Activated naive CD4-positive, alpha-beta T cell treated with anti-CD3 and anti-CD28 coated beads, Interleukin-2, amount 50 U/mL, for 24 hours (primary cell): ENCODE results near the gene SAMD4B.
"Not testable (repeated sequence)": the region's sequence is repeated elsewhere in the genome, so short reads cannot be mapped to it uniquely, and the experiment has no call there.

Source experiments
- H3K27ac Mint-ChIP-seq: one replicate; pipeline ENCODE4 v1.8.0; 2021; ENCODE audit warnings: mild to moderate bottlenecking, mixed read lengths
- H3K27me3 Mint-ChIP-seq: one replicate; pipeline ENCODE4 v1.8.0; 2021; ENCODE audit warnings: mixed read lengths
- H3K36me3 Mint-ChIP-seq: one replicate; pipeline ENCODE4 v1.8.0; 2021; ENCODE audit warnings: mixed read lengths
- H3K4me1 Mint-ChIP-seq: one replicate; pipeline ENCODE4 v1.8.0; 2021; ENCODE audit warnings: mixed read lengths
- H3K4me3 Mint-ChIP-seq: one replicate; pipeline ENCODE4 v1.8.0; 2021; ENCODE audit warnings: mild to moderate bottlenecking, mixed read lengths
- H3K9me3 Mint-ChIP-seq: one replicate; pipeline ENCODE4 v1.8.0; 2021; ENCODE audit warnings: mixed read lengths

Gene SAMD4B

DNA sequence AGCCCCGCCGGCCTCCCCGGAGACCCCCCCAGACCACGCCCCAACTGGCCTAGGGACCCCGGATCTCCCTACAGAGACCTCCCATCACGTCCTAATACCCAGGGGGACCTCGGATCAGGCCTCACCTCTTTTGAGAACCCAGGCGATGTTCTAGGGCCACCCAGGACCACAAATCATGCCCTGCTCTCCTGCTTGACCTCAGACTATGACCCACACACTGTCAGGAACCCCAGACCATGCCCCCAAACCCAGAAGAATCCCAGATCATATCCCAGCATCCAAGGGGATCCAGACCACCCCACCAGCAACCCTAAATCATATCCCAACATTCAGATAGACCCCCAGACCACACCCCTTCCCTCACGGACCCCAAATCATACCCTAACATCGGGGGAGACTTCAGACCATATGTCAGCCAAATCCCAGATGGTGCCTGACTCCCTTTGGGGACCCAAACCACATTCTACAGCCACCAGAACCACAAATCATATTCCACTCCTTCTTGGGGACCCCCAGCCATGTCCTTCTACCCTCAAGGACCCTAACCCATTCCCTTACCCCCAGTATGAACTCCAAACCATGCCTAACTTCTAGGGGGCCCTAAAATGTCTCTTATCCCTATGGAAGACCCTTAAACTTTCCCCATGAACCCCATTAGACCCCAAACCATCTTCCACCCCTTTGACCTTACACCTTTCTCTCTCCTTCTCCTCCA lies 20.9 kb upstream of the SAMD4B start:
- H3K27me3 Mint-ChIP-seq: no peaks in the 10 kb centered on the region
- peak overlapping the region; percentile 80 for H3K4me3 Mint-ChIP-seq
- H3K36me3 Mint-ChIP-seq: no peaks in the 10 kb centered on the region
- no peaks in the 10 kb centered on the region for H3K9me3 Mint-ChIP-seq
- H3K27ac Mint-ChIP-seq: peak overlapping the region; percentile 89
- peaks cover 20% of the 10 kb centered on the region for H3K4me1 Mint-ChIP-seq

DNA sequence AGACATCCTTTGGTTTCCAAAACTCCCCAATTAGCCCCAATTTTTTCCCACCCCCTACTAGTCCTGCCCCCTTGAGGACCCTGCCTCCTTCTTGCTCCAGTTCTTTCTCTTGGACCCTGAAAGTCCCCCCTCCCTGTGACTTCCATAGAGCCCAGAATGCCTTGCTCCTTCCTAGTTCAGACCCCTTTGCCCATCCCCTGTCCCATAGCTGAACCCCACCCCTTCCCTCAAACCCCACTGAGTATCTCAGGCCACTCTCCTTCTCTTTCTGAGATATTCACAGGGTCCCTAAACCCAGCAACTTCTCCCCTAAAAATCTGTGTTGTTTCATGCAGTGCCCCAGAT lies 20.4 kb upstream of the SAMD4B start:
- H3K36me3 Mint-ChIP-seq: no peaks in the 10 kb centered on the region
- no peaks in the 10 kb centered on the region for H3K9me3 Mint-ChIP-seq
- peak overlapping the region; percentile 89 for H3K27ac Mint-ChIP-seq
- peaks cover 22% of the 10 kb centered on the region for H3K4me1 Mint-ChIP-seq
- H3K27me3 Mint-ChIP-seq: no peaks in the 10 kb centered on the region
- H3K4me3 Mint-ChIP-seq: peak overlapping the region; percentile 80

DNA sequence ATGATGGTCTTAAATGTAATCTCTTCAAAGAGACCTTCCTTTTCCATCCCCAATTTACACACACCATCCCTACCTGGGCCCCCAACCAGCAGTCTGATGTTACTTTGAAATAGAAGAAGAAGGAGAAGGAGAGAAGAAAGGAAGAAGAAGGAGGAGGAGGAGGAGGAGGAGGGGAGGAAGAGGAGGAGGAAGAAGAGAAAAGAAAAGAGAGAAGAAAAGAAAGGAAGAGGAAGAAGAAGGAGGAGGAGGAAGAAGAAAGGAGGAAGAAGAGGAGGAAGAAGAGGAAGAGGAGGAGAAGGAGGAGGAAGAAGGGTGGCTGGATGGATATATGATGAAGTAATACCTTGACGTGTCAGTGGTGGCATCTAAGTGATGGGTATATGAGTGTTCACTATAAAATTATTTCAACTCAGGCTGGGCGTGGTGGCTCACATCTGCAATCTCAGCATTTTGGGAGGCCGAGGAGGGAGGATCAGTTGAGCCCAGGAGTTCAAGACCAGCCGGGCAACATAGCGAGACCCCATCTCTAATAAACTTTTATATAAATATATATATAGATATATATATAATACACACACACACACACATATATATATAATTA lies 17.9 kb upstream of the SAMD4B start:
- H3K9me3 Mint-ChIP-seq: no peaks in the 10 kb centered on the region
- peak overlapping the region; percentile 15 for H3K27ac Mint-ChIP-seq
- H3K4me3 Mint-ChIP-seq: no peak overlapping the region
- no peaks in the 10 kb centered on the region for H3K27me3 Mint-ChIP-seq
- H3K36me3 Mint-ChIP-seq: peaks cover 2% of the 10 kb centered on the region
- peaks cover 35% of the 10 kb centered on the region for H3K4me1 Mint-ChIP-seq

DNA sequence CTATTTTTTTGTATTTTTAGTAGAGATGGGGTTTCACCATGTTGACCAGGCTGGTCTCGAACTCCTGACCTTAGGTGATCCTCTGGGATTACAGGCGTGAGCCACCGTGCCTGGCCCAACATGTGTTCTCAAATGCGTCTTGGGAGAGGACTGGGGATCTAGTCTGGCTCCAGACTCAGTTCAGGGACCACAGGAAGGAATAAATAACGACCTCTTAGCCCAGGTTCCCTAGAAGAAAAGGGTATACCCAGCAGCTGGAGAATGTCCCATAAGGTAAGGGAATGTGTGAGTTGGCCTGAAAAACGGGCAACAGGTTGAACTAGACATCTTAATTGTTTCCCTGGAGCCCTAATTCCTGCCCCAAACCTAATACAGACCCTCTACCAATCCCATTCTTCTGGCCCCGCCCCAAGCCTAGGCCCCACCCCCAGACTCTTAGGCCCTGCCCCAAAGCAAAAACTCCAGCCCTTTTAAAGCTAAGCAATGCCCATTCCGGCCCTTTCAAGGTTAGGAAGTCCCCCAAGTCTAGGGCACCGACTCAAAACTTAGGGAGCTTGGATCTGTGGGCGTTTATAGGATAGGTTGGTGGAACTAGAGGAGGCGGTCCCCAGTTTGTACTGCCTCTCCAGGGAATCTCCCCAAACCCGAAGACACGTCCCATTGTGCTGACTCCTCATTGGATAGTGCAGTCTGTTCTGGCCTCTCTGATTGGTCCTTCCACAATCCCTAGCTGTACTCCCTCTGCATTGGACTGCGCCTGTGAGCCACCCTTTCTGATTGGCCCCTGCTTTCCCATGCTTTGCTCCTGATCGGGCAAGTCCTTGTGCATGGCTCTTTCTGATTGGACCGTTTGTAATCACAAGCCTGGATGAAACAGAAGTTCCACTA lies 16.2 kb upstream of the SAMD4B start:
- H3K4me1 Mint-ChIP-seq: peaks cover 45% of the 10 kb centered on the region
- peak overlapping the region; percentile 59 for H3K27ac Mint-ChIP-seq
- H3K27me3 Mint-ChIP-seq: no peaks in the 10 kb centered on the region
- no peak overlapping the region for H3K4me3 Mint-ChIP-seq
- peaks cover 2% of the 10 kb centered on the region for H3K36me3 Mint-ChIP-seq
- no peaks in the 10 kb centered on the region for H3K9me3 Mint-ChIP-seq

DNA sequence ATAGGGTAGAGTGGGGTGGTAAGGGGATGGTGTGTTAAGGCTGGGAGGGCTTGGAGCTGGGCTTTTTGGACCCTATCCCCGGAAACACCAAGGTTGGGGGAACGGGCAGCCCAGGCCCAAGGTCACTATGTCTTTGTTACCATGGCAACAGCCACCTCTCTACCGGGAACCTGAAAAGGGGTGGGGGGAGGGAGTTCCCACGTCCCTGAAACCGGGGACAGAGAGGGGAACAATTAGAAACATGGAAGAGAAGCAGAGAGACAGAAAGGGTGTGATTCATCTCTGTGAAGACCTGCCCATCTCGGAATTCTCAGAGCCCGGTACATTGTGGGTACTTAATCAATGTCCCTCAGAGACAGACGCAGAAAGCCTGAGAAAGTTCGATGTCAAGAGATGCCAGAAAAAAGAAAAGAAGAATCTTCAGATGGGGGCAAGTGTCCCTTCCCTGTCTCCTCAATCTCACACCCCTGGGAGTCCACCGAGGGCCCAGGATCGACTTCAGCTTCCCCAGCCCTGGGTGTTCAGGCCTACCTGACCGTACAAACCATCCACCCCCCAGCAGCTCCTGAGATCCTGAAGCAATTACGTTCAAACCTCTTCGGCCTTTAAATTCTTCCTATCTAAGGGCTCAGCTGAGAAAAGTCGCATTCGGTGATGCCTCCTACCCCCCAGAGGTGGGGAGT lies 14.7 kb upstream of the SAMD4B start:
- H3K4me1 Mint-ChIP-seq: peaks cover 42% of the 10 kb centered on the region
- H3K9me3 Mint-ChIP-seq: no peaks in the 10 kb centered on the region
- H3K27me3 Mint-ChIP-seq: no peaks in the 10 kb centered on the region
- no peak overlapping the region for H3K27ac Mint-ChIP-seq
- no peak overlapping the region for H3K4me3 Mint-ChIP-seq
- H3K36me3 Mint-ChIP-seq: peaks cover 2% of the 10 kb centered on the region

DNA sequence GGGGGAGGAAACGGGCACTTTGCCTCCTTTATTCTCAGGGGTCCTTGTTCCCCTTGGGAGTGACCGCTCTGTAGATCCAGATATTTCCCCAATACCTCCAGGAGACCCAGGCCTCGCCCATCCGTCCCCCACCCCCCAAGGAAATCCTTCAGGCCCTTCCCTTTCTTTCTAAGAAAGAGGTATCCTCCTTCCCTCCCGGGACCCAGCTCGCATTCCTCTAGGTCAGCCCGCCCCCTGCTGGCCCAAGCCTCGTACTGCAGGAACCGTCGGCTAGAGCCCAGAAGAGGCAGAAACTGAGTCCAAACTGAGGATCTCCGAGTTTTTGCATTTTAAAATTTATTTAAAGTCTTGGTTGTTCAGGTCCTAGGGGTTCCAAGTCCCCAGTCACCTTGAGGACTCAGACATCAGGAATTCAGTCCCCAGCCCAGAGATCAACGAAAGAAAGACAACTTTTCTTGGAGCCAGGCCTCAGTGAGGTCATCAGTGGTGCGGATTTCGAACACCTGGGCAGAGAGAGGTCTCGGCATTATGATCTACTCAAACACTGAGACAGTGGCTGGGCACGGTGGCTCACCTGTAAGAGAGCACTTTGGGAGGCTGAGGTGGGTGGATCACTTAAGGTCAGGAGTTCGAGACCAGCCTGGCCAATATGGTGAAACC lies 14.0 kb upstream of the SAMD4B start:
- Mint-ChIP-seq H3K27me3 (no peaks in the 10 kb centered on the region), H3K27ac (peak overlapping the region; percentile 59), H3K4me3 (peak overlapping the region; percentile 65), H3K36me3 (peaks cover 2% of the 10 kb centered on the region), H3K4me1 (peaks cover 49% of the 10 kb centered on the region), H3K9me3 (no peaks in the 10 kb centered on the region)

DNA sequence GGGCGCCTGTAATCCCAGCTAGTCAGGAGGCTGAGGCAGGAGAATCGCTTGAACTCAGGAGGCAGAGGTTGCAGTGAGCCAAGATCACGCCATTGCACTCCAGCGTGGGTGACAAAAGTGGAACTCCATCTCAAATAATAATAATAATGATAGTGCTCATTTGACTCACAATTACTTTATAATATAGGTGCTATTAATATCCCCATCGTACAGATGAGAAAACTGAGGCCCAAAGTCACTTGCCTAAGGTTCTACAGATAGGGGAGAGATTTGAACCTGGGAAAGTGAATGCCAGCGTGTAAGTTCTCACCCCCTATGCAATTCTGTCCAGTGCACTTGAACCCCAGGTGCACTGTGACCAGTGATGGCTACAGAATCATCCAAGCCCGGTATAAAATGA lies 12.3 kb upstream of the SAMD4B start:
- no peak overlapping the region for H3K4me3 Mint-ChIP-seq
- H3K36me3 Mint-ChIP-seq: peaks cover 2% of the 10 kb centered on the region
- H3K4me1 Mint-ChIP-seq: peaks cover 63% of the 10 kb centered on the region
- H3K27me3 Mint-ChIP-seq: no peaks in the 10 kb centered on the region
- no peaks in the 10 kb centered on the region for H3K9me3 Mint-ChIP-seq
- H3K27ac Mint-ChIP-seq: peak overlapping the region; percentile 17

DNA sequence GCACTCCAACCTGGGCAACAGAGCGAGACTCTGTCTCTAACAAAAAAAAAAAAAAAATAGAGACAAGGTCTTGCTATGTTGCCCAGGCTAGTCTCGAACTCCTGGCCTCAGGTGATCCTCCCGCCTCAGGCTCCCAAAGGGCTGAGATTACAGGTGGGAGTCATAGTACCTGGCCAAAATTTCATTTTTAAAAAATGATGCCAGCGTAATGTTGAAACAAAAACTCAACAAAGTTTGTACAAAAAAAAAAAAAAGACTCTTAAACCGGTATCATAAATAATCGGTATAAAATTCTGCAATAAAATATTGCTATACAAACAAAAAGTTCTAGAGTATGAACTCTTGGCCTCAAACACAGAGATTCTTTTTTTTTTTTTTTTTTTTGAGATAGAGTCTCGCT lies 9.9 kb upstream of the SAMD4B start:
- Mint-ChIP-seq H3K27ac (no peak overlapping the region), H3K9me3 (no peaks in the 10 kb centered on the region), H3K4me3 (peak overlapping the region; percentile 66), H3K4me1 (peaks cover 69% of the 10 kb centered on the region), H3K36me3 (peaks cover 5% of the 10 kb centered on the region), H3K27me3 (no peaks in the 10 kb centered on the region)

DNA sequence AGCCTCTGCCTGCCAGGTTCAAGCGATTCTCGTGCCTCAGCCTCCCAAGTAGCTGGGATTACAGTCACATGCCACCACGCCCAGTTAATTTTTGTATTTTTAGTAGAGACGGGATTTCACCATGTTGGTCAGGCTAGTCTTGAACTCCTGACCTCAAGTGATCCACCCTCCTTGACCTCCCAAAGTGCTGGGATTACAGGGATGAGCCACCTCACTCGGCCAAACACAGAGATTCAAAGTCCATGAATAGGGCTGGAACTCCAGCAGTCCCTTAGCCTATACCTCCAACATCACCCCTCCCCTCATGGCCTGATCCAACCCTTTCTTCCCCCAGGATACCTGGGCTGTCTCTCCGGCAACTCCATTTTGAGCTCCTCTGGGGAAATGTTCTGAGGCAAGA lies 9.5 kb upstream of the SAMD4B start:
- H3K27me3 Mint-ChIP-seq, H3K9me3 Mint-ChIP-seq, H3K36me3 Mint-ChIP-seq: not testable (repeated sequence)
- Mint-ChIP-seq H3K27ac (peak overlapping the region; percentile 73), H3K4me1 (peaks cover 70% of the 10 kb centered on the region), H3K4me3 (peak overlapping the region; percentile 66)

DNA sequence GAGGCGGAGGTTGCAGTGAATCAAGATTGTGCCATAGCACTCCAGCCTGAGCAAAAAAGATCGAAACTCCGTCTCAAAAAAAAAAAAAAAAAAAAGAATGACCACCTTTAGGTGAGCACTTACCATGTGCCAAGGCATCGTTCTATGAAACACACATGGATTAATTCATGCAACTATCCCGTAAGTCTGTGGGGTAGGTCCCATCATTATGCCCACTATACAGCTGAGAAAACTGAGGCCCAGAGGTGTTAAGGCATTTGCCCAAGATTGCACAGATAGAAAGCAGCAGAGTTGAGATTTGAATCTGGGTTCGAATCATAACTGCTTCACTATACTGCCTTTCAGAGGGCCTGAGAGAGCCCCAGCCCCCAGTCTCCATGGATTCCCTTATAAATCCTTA lies 8.7 kb upstream of the SAMD4B start:
- peak overlapping the region; percentile 66 for H3K4me3 Mint-ChIP-seq
- H3K27ac Mint-ChIP-seq: peak overlapping the region; percentile 73
- H3K36me3 Mint-ChIP-seq: peaks cover 3% of the 10 kb centered on the region
- no peaks in the 10 kb centered on the region for H3K9me3 Mint-ChIP-seq
- no peaks in the 10 kb centered on the region for H3K27me3 Mint-ChIP-seq
- H3K4me1 Mint-ChIP-seq: peaks cover 70% of the 10 kb centered on the region

DNA sequence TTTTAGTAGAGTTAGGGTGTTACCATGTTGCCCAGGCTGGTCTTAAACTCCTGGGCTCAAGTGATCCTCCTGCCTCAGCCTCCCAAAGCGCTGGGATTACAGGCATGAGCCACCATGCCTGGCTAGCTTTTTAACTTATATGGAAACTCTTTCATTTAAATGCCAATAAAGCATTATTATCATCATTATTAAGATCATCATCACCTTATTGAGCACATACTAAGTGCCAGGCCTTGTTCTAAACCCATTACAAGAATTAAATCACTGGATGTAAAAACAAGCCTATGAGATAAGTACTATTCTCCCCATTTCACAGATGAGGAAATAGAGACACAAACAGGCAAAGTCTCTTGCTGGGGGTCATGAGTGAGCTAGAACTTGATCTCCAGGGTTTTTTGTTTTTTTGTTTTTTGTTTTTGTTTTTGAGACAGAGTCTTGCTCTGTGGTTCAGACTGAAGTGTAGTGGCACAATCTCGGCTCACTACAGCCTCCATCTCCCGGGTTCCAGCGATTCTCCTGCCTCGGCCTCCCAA lies 7.7 kb upstream of the SAMD4B start:
- Mint-ChIP-seq H3K9me3 (no peaks in the 10 kb centered on the region), H3K4me3 (peak overlapping the region; percentile 99), H3K36me3 (peaks cover 3% of the 10 kb centered on the region), H3K27me3 (no peaks in the 10 kb centered on the region), H3K4me1 (peaks cover 62% of the 10 kb centered on the region), H3K27ac (peak overlapping the region; percentile 99)

DNA sequence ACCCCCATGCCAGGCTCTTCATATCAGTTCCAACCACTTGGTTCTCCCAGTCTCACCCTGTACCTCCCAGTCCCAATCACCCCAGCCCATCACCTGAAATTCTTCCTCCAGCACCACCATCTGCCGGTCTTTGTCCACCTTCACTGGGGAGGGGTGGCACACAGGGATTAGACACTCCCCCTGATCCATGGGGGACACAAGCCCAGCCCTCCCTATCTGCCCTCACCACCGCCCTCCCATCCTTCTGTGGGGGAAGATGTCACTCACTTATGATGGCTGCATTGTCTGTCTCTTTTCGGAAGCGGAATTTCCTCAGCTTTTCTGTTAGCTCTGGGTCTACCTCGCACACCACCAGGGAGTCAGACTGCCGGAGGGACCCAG lies 7.1 kb upstream of the SAMD4B start:
- H3K9me3 Mint-ChIP-seq: no peaks in the 10 kb centered on the region
- peaks cover 3% of the 10 kb centered on the region for H3K36me3 Mint-ChIP-seq
- peaks cover 64% of the 10 kb centered on the region for H3K4me1 Mint-ChIP-seq

DNA sequence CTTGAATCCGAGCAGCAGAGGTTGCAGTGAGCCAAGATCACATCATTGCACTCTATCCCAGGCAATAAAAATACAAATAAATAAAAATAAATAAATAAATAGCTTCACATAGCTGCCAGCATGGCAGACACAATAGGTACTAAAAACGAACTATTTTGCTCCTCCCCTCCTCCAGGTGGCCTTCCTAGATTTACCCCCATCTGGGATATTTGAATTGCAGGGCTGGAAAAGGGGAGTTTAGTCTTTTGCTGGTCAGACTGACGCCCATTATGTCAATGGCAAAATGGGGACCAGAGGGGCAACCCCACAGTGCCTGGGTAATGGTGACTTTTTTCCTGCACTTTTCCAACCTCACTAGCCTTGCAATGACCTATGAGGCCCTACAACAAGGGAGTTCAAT lies 5.7 kb upstream of the SAMD4B start:
- H3K27ac Mint-ChIP-seq: peak overlapping the region; percentile 99
- peak overlapping the region; percentile 99 for H3K4me3 Mint-ChIP-seq
- no peaks in the 10 kb centered on the region for H3K27me3 Mint-ChIP-seq
- H3K4me1 Mint-ChIP-seq: peaks cover 66% of the 10 kb centered on the region
- H3K9me3 Mint-ChIP-seq: no peaks in the 10 kb centered on the region
- H3K36me3 Mint-ChIP-seq: peaks cover 3% of the 10 kb centered on the region

More for the DNA sequence above, 7.1 kb upstream of the SAMD4B start:
- Mint-ChIP-seq H3K4me3 (peak overlapping the region; percentile 99), H3K27me3 (no peaks in the 10 kb centered on the region), H3K27ac (peak overlapping the region; percentile 99)

DNA sequence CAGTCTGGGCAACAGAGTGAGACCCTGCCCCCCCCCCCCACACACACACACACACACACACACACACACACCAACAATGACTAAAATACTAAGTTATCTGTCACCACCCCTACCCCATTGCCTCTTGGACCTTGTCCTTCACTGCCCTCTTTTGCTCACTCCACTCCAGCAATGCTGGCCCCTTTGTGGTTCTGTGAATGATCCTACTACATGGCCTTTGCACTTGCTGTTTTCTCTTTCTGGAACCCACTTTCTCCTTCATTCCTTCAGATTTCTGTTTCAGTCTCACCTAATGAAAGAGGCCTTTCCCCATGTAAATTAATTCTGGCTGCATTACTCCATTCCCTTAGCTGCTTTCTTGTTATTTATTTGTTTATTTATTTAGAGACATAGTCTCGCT lies 2.5 kb upstream of the SAMD4B start:
- Mint-ChIP-seq H3K27me3 (no peaks in the 10 kb centered on the region), H3K4me3 (no peak overlapping the region), H3K9me3 (no peaks in the 10 kb centered on the region), H3K27ac (peak overlapping the region; percentile 95), H3K4me1 (peaks cover 67% of the 10 kb centered on the region), H3K36me3 (peaks cover 5% of the 10 kb centered on the region)

DNA sequence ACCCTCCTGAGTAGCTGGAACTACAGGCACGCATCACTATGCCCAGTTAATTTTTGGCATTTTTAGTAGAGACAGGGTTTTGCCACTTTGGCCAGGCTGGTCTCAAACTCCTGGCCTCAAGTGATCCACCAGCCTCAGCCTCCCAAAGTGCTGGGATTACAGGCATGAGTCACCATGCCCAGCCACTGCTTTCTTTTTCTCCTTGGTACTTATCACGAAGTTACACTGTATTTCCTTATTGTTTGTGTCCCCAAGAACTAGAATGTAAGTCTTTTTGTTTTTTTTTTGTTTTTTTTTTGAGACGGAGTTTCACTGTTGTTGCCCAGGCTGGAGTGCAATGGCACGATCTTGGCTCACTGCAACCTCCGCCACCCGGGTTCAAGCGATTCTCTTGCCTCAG lies 2.1 kb upstream of the SAMD4B start:
- H3K36me3 Mint-ChIP-seq, H3K27me3 Mint-ChIP-seq, H3K9me3 Mint-ChIP-seq: not testable (repeated sequence)
- Mint-ChIP-seq H3K27ac (peak overlapping the region; percentile 95), H3K4me3 (peak overlapping the region; percentile 95), H3K4me1 (peaks cover 67% of the 10 kb centered on the region)
